Omental fat pad (tissue), 4 donors: ENCODE measurements around the gene LMCD1. TPM values are rescaled to one million over a fixed set of nuclear protein-coding genes. Genes with fewer than 3 reads are reported as not detected.

Experiments used
- ATAC-seq: fragments of 150-250 bp; one replicate; pipeline ENCODE4 v1.9.1; 2016; ENCODE audit warnings: mild to moderate bottlenecking, moderate library complexity; ENCODE audit not compliant: low FRiP score
- DNase-seq: peaks from one replicate; pipeline ENCODE4 v3.0.0-alpha.2; 2019; ENCODE audit warnings: low spot score
- total RNA-seq, 4 donors: library from RNA; depleted of rRNA; stranded (reverse); fragments of >200 nt; gene quantifications; one replicate each; pipeline ENCODE4 v1.1.0, GENCODE V29; 2016
- TF ChIP-seq, protein P1 (sequence below), 3 donors: fragments of 450-650 bp; IDR thresholded peaks; one replicate each; pipeline ENCODE4 v1.5.1; 2016 to 2017; ENCODE audit warnings: antibody characterized with exemption in 3 of 3, mild to moderate bottlenecking in 3 of 3, moderate library complexity in 2 of 3

Gene LMCD1
- total RNA-seq, 4 donors from 2014 or later, result 135 to 1,380 (median 270) TPM

DNA sequence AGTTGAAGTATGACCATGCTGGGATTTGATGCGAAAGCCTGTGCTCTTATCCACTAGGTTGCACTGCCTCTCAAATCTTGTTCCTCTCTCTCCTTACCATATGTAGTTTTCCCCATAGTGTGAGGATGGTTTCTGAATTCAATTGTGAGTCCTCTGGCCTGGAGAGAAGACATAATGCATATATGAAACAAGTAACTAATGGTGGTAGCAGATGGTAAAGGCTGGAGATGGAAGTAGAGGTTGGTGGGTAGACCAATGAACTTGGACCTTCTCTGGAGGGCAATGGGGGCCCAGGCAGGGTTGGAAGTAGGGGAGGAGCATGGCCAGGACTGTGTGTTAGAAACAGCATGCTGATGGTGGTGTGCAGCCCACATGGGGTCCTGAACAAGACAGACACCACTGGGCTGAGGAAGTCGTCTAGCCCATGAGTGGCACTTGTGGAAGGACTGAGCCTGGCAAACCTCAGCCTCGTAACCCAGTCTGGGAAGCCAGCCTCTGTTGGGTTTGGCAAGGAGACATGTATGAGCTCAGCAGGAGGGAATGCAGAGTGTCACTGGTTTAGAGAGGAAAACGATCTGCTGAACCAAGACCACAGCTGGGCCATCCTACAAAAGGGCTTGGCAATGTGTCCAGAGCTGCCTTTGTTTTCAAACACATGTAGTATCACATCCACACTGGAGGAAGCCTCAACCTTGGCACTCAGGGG is 18.5 kb upstream of the LMCD1 start:
- TF ChIP-seq, protein P1, sequence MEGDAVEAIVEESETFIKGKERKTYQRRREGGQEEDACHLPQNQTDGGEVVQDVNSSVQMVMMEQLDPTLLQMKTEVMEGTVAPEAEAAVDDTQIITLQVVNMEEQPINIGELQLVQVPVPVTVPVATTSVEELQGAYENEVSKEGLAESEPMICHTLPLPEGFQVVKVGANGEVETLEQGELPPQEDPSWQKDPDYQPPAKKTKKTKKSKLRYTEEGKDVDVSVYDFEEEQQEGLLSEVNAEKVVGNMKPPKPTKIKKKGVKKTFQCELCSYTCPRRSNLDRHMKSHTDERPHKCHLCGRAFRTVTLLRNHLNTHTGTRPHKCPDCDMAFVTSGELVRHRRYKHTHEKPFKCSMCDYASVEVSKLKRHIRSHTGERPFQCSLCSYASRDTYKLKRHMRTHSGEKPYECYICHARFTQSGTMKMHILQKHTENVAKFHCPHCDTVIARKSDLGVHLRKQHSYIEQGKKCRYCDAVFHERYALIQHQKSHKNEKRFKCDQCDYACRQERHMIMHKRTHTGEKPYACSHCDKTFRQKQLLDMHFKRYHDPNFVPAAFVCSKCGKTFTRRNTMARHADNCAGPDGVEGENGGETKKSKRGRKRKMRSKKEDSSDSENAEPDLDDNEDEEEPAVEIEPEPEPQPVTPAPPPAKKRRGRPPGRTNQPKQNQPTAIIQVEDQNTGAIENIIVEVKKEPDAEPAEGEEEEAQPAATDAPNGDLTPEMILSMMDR (IDR thresholded peaks at IDR 0.05), result no peak

DNA sequence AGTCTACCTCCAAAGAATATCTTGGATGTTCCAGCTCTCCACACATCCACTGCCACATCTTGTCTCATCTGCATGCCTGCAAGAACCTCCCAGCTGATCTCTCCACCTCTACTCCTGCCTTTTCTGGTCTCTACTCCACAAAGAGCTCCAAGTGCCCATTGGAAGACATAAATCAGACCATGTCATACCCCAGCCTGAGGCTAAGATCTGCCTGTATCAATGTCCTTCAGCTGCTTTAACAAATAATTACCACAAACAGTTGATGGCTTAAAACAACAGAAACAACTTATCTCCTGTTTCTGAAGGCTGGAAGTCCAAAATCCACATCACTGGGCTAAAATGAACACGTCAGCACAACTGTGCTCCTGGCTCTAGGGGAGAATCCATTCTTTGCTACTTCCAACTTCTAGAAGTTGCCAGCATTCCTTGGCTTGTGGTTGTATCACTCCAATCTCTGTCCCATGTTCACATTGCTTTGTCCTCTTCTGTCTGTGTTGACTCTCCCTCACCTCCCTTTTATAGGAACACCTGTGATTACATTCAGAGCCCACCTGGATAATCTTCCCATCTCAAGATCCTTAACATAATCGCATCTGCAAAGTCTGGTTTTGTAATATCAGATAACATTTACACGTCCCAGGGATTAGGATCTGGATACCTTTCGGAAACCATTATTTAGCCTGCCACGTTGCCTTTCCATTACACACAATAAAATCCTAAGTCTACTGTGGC is 17.0 kb upstream of the LMCD1 start:
- ATAC-seq (no peak), DNase-seq (no peak)
- TF ChIP-seq, protein P1 (IDR thresholded peaks at IDR 0.05), result no peak

More for the DNA sequence above, 18.5 kb upstream of the LMCD1 start:
- DNase-seq (no peak), ATAC-seq (no peak)

DNA sequence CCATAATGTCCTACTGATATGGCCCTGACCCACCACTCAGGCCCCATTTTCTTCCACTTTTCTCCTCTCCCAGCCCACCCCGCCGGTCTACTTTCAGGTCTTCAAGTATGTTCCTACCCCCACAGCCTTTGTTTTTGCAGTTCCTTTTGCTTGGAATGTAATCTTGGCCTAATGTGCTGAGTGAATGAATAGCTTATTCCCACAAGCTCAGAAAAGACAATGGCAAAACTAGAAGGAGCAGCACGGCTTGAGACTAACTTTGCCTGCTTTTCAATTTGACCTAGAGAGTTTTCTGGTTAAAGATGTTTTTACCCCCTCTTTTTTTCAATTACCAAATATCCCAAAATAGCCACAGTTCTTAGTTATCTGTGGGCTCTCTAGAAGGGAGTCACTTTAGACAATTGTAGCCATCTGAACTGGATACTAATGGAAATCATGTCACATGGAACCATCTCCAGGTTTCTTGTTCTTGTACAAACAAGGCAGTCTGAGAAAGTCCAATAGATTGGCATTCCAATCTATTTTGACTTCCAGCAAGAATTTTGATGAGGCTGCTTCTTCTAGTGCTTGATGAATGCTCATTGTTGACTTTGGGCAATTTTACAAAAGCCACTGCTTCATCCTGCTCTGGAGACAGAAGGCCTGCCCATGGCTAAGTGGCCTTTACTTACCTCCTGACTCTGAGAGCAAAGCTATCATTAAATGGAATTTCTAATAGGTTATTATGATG is 16.3 kb upstream of the LMCD1 start:
- ATAC-seq (no peak), DNase-seq (no peak)
- TF ChIP-seq, protein P1 (IDR thresholded peaks at IDR 0.05), result no peak

DNA sequence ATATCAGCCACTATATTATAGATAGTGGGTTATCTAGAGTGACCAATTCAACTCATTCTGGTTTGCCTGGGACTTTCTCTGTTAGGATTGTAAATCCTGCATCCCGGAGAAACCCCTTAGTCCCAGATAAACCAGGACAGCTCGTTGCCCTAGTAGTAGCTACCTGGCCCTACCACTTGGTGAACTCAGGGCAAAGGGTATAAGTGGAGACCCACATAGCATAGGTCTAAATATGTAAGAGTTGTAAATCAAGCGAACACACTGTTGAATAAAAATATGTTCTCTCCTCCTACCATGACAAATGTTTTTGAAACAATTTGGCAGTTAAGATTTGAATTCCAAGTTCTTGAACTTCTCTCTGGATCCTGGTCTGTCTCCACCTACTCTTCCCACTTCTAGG is 15.7 kb upstream of the LMCD1 start:
- no peak for ATAC-seq
- DNase-seq, result no peak
- TF ChIP-seq, protein P1 (IDR thresholded peaks at IDR 0.05), result no peak

DNA sequence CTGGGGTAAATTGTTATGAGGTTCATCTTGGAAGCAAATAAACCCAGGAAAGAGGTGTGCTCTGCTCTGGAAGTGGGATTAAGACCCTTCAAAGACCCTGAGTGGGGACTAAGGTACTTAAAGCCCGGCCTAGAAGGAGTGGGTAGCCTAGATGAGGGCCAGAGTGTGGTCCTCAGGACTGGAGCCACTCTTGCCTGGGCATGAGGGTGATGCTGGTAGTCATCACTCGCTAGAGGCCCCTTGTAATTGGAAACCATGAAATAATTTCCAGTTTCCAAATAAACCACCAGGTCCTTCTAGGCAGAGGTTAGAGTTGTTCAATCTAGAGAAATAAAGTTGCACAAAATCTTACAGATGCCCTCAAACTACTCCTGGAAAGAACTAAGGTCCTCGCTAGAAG is 15.2 kb upstream of the LMCD1 start:
- DNase-seq, result no peak
- ATAC-seq, result no peak
- TF ChIP-seq, protein P1 (IDR thresholded peaks at IDR 0.05), result no peak

DNA sequence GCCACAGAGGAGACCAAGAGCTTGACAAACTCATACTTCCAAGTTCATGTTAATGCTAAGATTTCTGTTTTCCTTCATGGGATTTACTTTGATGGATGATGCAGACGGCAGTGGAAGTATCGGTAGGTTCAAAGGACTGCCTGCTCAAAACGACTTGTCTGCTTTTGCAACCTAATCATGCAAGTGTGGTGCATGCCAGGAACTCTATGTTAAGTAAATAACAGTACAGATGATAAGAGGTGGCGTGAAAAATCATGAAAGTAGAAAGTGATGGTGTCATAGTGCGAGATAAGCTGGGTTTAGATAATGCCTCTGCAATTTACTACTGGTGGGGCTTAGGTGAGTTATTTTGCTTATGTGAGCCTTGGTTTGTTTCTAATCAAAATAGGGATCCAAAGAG is 14.7 kb upstream of the LMCD1 start:
- ATAC-seq, result peak; percentile 30
- no peak for DNase-seq
- TF ChIP-seq, protein P1 (IDR thresholded peaks at IDR 0.05), result no peak
